Tibial artery (tissue), 4 donors: ENCODE measurements around the gene ZMPSTE24.
"Not testable (repeated sequence)": the region's sequence is repeated elsewhere in the genome, so short reads cannot be mapped to it uniquely, and the experiment has no call there.

Experiments
- DNase-seq, 2 donors: peaks; one replicate each; pipeline ENCODE4 v3.0.0-alpha.2; 2019
- H3K27ac ChIP-seq, 2 donors: fragments of 200-600 bp; sonication (generic) in 1 of 2; 1 replicate in 1 of 2; 2 replicates in 1 of 2; pipeline ENCODE4 v1.5.1; 2018 to 2019; ENCODE audit warnings: mild to moderate bottlenecking in 1 of 2
- H3K27me3 ChIP-seq, 2 donors: fragments of 200-600 bp; sonication (generic) in 1 of 2; one replicate each; pipeline versions ENCODE4 v1.5.1 to v1.6.0; 2016 to 2019
- H3K36me3 ChIP-seq, 3 donors: fragments of 200-600 bp; sonication (generic) in 2 of 3; one replicate each; pipeline ENCODE4 v1.5.1; 2016 to 2019; ENCODE audit warnings: mild to moderate bottlenecking in 2 of 3
- H3K4me1 ChIP-seq, 4 donors: fragments of 200-600 bp; sonication (generic) in 2 of 4; 1 replicate in 3 of 4; 2 replicates in 1 of 4; pipeline ENCODE4 v1.5.1; 2016 to 2019
- H3K4me3 ChIP-seq, 2 donors: fragments of 200-600 bp; sonication (generic) in 1 of 2; 1 replicate in 1 of 2; 2 replicates in 1 of 2; pipeline ENCODE4 v1.5.1; 2018 to 2019; ENCODE audit warnings: mild to moderate bottlenecking in 2 of 2
- H3K9me3 ChIP-seq, 3 donors: fragments of 200-600 bp; sonication (generic) in 1 of 3; one replicate each; pipeline ENCODE4 v1.5.1; 2016 to 2019
- intact Hi-C: fragments of 100-400 bp; cut with DNase I; formaldehyde crosslinking; loops from one replicate; pipeline ENCODE4 v1.15.0; 2023; ENCODE audit warnings: low total_unique reads
- TF ChIP-seq, protein P1 (sequence below), 2 experiments: fragments of 200-600 bp in 1 of 2; fragments of 450-650 bp in 1 of 2; IDR thresholded peaks; one replicate each; pipeline ENCODE4 v1.5.1; 2017 to 2019; ENCODE audit warnings: antibody characterized with exemption in 2 of 2, mild to moderate bottlenecking in 1 of 2, moderate library complexity in 1 of 2

ZMPSTE24 gene

DNA sequence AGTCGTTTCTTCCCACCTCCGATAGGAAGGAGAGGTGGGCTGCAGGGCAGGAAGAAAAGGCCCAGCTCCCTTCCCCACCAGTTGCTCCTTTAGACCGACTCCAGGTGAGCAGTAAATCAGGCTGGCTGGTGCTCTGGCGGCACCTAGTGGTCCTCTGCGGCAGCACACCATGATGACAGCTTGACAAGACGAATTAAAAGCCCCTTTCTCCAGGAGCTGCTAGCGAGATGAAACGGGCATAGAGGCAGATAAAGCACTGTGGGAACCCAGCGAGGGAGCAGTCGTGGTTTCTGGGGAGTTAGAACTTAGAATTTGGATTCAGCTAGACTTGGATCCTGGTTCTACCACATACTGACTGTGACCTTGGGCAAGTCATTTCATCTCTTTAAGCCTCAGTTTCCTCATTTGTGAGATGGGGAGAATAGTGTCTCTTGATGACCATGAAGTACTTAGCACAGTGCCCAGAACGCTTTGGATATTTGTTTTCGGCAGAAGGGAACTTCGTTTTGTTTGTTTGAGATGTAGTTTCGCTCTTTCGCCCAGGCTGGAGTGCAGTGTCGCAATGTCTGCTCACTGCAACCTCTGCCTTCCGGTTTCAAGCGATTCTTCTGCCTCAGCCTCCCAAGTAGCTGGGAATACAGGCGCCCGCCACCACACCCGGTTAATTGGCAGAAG, 80.8 kb downstream of the ZMPSTE24 start:
- H3K27ac ChIP-seq, result no peak overlapping the region
- TF ChIP-seq, protein P1, sequence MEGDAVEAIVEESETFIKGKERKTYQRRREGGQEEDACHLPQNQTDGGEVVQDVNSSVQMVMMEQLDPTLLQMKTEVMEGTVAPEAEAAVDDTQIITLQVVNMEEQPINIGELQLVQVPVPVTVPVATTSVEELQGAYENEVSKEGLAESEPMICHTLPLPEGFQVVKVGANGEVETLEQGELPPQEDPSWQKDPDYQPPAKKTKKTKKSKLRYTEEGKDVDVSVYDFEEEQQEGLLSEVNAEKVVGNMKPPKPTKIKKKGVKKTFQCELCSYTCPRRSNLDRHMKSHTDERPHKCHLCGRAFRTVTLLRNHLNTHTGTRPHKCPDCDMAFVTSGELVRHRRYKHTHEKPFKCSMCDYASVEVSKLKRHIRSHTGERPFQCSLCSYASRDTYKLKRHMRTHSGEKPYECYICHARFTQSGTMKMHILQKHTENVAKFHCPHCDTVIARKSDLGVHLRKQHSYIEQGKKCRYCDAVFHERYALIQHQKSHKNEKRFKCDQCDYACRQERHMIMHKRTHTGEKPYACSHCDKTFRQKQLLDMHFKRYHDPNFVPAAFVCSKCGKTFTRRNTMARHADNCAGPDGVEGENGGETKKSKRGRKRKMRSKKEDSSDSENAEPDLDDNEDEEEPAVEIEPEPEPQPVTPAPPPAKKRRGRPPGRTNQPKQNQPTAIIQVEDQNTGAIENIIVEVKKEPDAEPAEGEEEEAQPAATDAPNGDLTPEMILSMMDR (IDR thresholded peaks at IDR 0.05), result peak; percentile 98 to 99
- no peaks in the 10 kb centered on the region for H3K9me3 ChIP-seq
- peak; percentile 80 to 84 for DNase-seq
- peaks cover 0 to 13% of the 10 kb centered on the region in 2 donors for H3K27me3 ChIP-seq
- H3K36me3 ChIP-seq, result no peaks in the 10 kb centered on the region
- intact Hi-C loops, result no loop called here
- H3K4me3 ChIP-seq, result no peak overlapping the region
- peaks cover 0 to 3% (median 0%) of the 10 kb centered on the region in 4 donors for H3K4me1 ChIP-seq

DNA sequence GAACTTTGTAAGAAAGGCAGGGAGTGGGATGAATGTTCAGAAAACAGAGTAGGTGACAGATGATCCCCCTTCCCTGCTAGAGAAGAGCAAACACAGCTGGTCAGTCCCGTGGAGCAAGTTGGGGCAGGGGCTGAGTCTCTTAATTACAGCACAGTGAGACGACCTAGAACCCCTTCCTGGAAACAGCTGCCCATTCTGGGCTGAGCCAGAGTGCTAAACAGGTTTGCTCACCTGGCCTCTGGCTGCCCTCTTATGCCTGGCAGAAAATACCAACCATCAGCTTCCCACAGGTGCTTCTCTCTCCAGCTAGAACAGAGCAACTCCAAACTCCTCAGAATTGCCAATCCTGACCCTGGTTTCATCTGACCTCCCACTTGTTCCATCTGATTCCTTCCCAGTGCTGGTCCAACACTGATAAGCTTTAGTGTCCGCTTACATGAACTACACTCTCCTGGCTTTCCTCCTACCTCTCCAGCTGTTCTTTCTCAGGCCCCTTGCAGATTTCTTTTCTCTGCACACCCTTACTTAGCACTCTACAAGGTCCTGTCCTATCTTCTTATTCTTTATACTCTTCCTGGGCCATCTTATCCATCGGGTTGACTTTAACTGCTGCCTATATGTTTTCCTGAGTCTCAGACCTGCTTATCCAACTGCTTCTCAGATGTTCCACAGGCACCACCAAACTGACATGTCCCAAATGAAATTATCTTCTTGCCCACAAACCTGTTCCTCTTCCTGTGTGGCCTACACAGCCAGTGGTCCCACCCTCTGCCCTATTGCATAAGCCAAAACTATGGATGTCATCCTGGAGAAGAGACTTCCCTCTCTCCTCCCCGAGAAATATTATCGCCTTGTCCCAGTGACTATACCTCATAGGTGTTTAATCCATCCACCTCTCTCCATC, 81.6 kb downstream of the ZMPSTE24 start:
- intact Hi-C loops, result loop anchor here (5.0 to 10.0 kb wide), 2 partner anchors 65 to 197 kb away; no protein-coding TSS in a partner anchor
- H3K4me3 ChIP-seq, result no peak overlapping the region
- H3K9me3 ChIP-seq, result no peaks in the 10 kb centered on the region
- H3K27me3 ChIP-seq, result peaks cover 0 to 13% of the 10 kb centered on the region in 2 donors
- H3K4me1 ChIP-seq, result peaks cover 0 to 8% (median 0%) of the 10 kb centered on the region in 4 donors
- H3K36me3 ChIP-seq, result no peaks in the 10 kb centered on the region
- no peak for DNase-seq
- TF ChIP-seq, protein P1 (IDR thresholded peaks at IDR 0.05), result no peak
- H3K27ac ChIP-seq, result no peak overlapping the region

DNA sequence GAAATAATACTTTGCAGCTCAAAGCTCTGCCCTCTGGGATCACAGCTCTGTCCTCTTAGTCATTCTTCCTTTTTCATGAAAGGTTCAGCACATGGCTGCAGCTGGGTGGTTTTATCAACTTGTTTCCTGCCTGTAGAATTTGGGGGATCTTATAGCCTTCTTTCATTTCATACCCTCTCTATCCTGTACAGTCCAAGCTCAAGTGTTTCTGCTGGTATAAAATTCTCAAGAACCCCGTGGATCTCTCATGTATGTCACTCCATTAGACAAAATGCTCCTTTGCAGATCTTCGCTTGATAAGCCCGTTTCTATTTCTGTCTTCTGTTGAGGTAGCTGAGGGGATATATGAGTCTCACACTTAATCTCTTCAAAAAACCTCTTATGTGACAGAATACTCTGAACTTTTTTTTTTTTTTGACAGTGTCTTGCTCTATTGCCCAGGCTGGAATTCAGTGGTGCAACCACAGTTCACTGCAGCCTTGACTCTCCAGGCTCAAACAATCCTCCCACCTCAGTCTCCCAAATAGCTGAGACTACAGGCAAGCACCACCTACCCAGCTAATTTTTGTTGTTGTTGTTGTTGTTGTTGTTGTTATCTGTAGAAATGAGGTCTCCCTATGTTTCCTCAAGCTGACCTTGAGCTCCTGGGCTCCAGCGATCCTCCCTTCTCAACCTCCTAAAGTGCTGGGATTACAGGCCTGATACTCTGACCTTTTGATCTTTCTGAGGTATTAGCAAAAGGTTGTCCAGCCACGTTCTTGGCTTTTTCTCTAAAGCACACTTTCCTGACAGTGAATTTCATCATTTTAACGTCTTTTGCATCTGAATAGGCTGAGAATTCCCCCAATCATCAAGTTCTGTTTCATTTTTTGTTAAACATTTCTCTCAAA, 83.7 kb downstream of the ZMPSTE24 start:
- TF ChIP-seq, protein P1 (IDR thresholded peaks at IDR 0.05), result no peak
- H3K36me3 ChIP-seq, result no peaks in the 10 kb centered on the region
- intact Hi-C loops, result loop anchor here (5.0 to 10.0 kb wide), 2 partner anchors 63 to 199 kb away; no protein-coding TSS in a partner anchor
- H3K4me3 ChIP-seq, result no peak overlapping the region
- H3K4me1 ChIP-seq, result peaks cover 0 to 8% (median 0%) of the 10 kb centered on the region in 4 donors
- DNase-seq, result no peak
- H3K9me3 ChIP-seq, result no peaks in the 10 kb centered on the region
- H3K27ac ChIP-seq, result no peak overlapping the region
- H3K27me3 ChIP-seq, result peaks cover 0 to 13% of the 10 kb centered on the region in 2 donors

DNA sequence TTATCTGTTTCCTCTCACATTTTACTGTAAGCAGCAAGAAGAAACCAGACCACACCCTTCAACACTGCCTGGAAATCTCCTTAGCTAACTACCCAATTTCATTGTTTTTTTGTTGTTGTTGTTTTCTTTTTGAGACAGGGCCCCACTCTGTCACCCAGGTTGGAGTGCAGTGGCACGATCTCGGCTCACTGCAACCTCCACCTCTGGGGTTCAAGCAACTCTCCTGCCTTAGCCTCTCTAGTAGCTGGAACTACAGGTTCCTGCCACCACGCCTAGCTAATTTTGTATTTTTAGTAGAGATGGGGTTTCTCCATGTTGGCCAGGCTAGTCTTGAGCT, 84.3 kb downstream of the ZMPSTE24 start:
- H3K4me3 ChIP-seq, H3K36me3 ChIP-seq, DNase-seq, H3K4me1 ChIP-seq, H3K9me3 ChIP-seq, H3K27ac ChIP-seq: not testable (repeated sequence)
- intact Hi-C loops, result loop anchor here (5.0 to 10.0 kb wide), 2 partner anchors 62 to 200 kb away; no protein-coding TSS in a partner anchor
- peaks cover 0 to 13% of the 10 kb centered on the region in 2 donors for H3K27me3 ChIP-seq
